Fibroblast of pulmonary artery (primary cell): ENCODE data around the gene NAP1L1.

Experiments used
- DNase-seq: peaks from one replicate; pipeline ENCODE4 v3.0.0-alpha.2; 2010; ENCODE audit warnings: low read depth
- H3K4me3 ChIP-seq: replicated peaks from 2 replicates; pipeline ENCODE4 v1.5.1; 2011; ENCODE audit warnings: low read depth, mild to moderate bottlenecking, control low read depth, low read length, moderate library complexity
- TF ChIP-seq, protein P1 (sequence below): IDR thresholded peaks from 2 replicates; pipeline ENCODE4 v1.5.1; 2011; ENCODE audit warnings: mild to moderate bottlenecking, control low read depth, low read length, inconsistent platforms; ENCODE audit errors: missing control alignments

The NAP1L1 gene

DNA sequence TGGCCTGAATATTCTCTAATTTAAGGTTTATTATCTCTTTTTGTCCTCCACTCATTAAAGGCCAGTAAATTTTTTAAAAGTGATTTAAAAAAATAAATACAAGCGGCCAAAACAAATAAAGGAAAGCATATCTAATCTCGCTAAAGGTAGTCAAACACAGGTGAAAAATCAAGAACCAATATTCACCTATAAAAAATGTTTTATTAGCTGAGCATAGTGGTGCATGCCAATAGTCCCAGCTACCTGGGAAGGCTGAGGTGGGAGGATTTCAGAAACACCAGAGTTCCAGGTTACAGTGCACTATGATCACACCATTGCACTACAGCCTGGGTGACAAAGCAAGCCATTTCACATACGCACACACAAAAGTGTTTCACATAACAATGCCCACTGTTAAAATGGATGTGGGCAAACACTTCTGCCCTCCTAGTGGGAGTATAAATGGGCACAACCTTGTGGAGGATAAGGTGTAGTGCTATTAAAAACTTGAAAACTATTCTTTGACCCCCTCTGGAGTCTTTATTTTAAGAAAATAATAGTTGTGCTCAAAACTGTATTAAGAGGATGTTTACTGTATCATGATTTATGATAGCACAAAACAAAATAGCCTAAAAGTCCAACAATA, 32.7 kb upstream of the NAP1L1 start:
- TF ChIP-seq, protein P1, sequence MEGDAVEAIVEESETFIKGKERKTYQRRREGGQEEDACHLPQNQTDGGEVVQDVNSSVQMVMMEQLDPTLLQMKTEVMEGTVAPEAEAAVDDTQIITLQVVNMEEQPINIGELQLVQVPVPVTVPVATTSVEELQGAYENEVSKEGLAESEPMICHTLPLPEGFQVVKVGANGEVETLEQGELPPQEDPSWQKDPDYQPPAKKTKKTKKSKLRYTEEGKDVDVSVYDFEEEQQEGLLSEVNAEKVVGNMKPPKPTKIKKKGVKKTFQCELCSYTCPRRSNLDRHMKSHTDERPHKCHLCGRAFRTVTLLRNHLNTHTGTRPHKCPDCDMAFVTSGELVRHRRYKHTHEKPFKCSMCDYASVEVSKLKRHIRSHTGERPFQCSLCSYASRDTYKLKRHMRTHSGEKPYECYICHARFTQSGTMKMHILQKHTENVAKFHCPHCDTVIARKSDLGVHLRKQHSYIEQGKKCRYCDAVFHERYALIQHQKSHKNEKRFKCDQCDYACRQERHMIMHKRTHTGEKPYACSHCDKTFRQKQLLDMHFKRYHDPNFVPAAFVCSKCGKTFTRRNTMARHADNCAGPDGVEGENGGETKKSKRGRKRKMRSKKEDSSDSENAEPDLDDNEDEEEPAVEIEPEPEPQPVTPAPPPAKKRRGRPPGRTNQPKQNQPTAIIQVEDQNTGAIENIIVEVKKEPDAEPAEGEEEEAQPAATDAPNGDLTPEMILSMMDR, result no peak
- H3K4me3 ChIP-seq, result no peak overlapping the region
- DNase-seq, result no peak

DNA sequence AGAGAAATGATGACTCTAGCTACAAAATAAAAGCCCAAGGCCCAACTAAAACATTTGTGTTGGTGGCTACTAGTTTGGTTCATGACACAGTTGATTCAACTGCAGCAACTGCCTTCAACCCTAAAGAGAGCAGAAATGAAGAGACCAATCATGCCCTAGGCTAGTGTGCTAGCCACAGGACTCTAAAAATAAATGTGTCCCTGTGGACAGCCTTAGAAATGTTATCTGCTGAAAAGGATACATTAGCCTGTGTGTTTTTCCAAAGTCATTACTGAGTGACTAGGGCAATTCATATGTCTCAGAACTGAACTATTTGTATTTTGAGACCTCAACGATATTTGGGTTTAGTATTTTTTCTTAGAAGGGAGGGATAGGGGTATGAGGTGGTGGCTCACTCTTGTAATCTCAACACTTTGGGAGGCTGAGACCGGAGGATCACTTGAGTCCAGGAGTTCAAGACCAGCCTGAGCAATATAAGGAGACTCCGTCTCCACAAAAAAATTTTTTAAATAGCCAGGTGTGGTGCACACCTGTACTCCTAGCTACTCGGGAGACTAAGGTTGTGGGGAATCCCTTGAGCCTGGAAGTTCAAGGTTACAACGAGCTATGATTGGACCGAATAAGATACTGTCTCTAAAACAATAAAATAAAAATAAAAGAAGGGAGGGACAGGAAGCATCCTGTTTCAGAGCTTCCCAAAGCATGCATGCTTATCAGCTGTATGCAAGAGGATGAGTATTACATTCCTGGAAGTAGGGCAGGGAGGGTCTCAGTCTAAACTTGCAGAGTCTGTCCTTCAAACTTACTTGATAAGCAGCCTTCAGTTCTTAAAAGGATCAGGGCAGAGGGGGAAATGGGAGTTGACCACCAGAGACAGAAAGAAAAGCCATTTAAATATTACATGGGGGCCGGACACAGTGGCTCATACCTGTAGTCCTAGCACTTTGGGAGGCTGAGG, 29.6 kb upstream of the NAP1L1 start:
- no peak overlapping the region for H3K4me3 ChIP-seq
- no peak for DNase-seq
- TF ChIP-seq, protein P1, result no peak

DNA sequence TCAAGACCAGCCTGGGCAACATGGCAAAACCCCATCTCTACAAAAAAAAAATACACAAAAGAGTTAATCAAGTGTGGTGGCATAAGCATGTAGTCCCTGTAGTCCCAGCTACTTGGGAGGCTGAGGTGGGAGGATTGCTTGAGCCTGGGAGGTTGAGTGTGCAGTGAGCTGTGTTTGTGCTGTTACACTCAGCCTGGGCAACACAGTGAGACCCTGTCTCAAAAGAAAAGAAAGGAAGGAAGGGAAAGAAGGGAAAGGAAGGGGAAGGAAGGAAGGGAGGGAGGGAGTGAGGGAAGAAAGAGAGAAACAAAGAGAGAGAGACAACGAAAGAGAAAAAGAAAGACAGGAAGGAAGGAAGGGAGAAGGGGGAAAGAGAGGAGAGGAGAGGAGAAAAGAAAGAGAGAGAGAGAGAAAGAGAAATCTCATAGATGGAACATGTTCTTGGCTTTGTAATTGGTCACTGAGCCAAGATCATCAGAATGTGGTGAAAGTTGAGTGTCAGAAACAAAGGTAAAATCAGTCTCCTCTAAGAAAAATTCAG, 26.8 kb upstream of the NAP1L1 start:
- no peak overlapping the region for H3K4me3 ChIP-seq
- DNase-seq, result no peak
- TF ChIP-seq, protein P1, result no peak

DNA sequence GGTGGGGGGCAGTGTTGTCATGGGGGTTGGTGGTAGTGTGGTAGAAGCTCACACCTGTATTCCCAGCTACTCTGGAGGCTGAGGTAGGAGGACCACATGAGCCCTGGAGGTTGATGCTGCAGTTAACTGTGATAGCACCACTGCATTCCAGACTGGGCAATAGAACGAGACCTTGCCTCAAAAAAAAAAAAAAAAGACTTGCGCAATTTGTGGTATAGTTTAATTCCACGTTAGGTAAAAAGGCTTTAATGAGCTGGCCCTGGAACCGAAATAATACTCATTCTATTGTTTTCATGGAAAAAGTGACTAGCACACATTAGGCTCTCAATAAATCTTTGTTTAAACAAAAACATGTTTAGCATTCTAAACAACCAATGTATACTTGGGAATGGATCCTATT, 25.4 kb upstream of the NAP1L1 start:
- no peak for DNase-seq
- H3K4me3 ChIP-seq, result no peak overlapping the region
- TF ChIP-seq, protein P1, result no peak

DNA sequence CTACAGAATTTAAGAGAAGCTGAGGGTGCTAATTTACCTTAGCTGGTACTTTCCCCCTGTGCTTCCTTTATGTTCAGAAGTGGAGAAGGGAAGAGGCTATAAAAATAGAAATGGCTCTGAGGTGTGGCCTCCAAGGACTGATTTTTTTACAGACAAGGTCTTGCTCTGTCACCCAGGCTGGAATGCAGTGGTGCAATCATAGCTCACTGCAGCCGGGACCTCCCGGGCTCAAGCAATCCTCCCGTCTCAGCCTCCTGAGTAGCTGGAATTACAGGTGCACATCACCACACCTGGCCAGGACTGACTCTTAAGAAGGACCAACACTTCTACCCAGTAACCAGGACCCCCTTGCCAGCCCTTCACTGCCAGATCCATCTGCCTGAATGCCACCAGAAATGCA, 23.9 kb upstream of the NAP1L1 start:
- no peak for DNase-seq
- no peak overlapping the region for H3K4me3 ChIP-seq
- TF ChIP-seq, protein P1, result no peak

DNA sequence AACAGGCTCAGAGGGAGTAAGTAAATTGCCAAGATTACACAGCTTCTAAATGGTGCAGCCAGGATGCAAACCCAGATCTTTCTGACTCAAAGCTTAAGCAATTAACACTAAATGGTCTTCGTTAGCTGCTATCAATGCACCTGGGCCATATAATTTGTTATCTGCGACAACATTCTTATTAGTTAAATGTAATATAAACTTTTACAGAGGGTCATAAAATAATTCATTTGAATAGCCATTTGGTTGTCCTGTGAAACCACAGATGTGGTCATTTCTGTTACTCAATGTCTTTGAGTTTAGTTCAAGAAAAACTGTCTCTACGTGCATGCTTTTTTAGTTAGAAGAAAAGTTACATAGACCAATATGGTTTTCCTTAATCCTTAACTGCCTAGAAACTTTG, 22.1 kb upstream of the NAP1L1 start:
- no peak overlapping the region for H3K4me3 ChIP-seq
- no peak for DNase-seq
- TF ChIP-seq, protein P1, result no peak
